Nephron progenitor cell (in vitro differentiated cells): ENCODE results near the gene ZNF324B.

Source experiments
- DNase-seq: peaks from one replicate; pipeline ENCODE4 v3.0.0; 2021
- H3K27ac Mint-ChIP-seq: 2 replicates; pipeline ENCODE4 v1.8.0; 2021; ENCODE audit warnings: mild to moderate bottlenecking, moderate library complexity, mixed read lengths
- H3K27me3 Mint-ChIP-seq: 2 replicates; pipeline ENCODE4 v1.8.0; 2021; ENCODE audit warnings: mild to moderate bottlenecking, low read depth, mixed read lengths; ENCODE audit not compliant: poor library complexity
- H3K36me3 Mint-ChIP-seq: 2 replicates; pipeline ENCODE4 v1.8.0; 2021; ENCODE audit warnings: low read depth, mixed read lengths
- H3K4me1 Mint-ChIP-seq: 2 replicates; pipeline ENCODE4 v1.8.0; 2021; ENCODE audit warnings: mixed read lengths
- H3K4me3 Mint-ChIP-seq: 2 replicates; pipeline ENCODE4 v1.8.0; 2021; ENCODE audit warnings: mild to moderate bottlenecking, moderate library complexity, mixed read lengths
- H3K9me3 Mint-ChIP-seq: 2 replicates; pipeline ENCODE4 v1.8.0; 2021; ENCODE audit warnings: mild to moderate bottlenecking, moderate library complexity, mixed read lengths
- CTCF ChIP-seq: fragments of 200-600 bp; sonication (generic); IDR thresholded peaks from 2 replicates; pipeline ENCODE4 v1.5.0; 2021; ENCODE audit warnings: antibody characterized with exemption

ZNF324B gene

GRCh38 chr19:58450856-58451357 lies 515 bp upstream of the ZNF324B start:
- TF ChIP-seq CTCF: no peak
- Mint-ChIP-seq H3K9me3 (peaks cover 47% of the 10 kb centered on the region), H3K4me3 (peak overlapping the region; percentile 93), H3K36me3 (peaks cover 12% of the 10 kb centered on the region), H3K27me3 (peaks cover 67% of the 10 kb centered on the region), H3K4me1 (peaks cover 21% of the 10 kb centered on the region), H3K27ac (peak overlapping the region; percentile 68)
- DNase-seq: no peak

- Mint-ChIP-seq H3K27ac (no peak overlapping the region), H3K4me3 (peak overlapping the region; percentile 30), H3K36me3 (peaks cover 15% of the 10 kb centered on the region), H3K4me1 (peaks cover 21% of the 10 kb centered on the region), H3K27me3 (peaks cover 47% of the 10 kb centered on the region), H3K9me3 (peaks cover 25% of the 10 kb centered on the region)
- DNase-seq: no peak
- no peak for TF ChIP-seq CTCF
Observed at GRCh38 chr19:58453743-58454142, 2.3 kb downstream of the ZNF324B start.

GRCh38 chr19:58455306-58455705 lies 3.9 kb downstream of the ZNF324B start:
- Mint-ChIP-seq H3K9me3 (peaks cover 9% of the 10 kb centered on the region), H3K27ac (no peak overlapping the region), H3K27me3 (peaks cover 35% of the 10 kb centered on the region), H3K4me1 (peaks cover 21% of the 10 kb centered on the region), H3K36me3 (peaks cover 15% of the 10 kb centered on the region), H3K4me3 (no peak overlapping the region)
- no peak for TF ChIP-seq CTCF
- no peak for DNase-seq

- Mint-ChIP-seq H3K27ac (no peak overlapping the region), H3K4me1 (peaks cover 13% of the 10 kb centered on the region), H3K27me3 (peaks cover 27% of the 10 kb centered on the region), H3K36me3 (peaks cover 15% of the 10 kb centered on the region), H3K4me3 (no peak overlapping the region), H3K9me3 (peaks cover 2% of the 10 kb centered on the region)
- TF ChIP-seq CTCF: no peak
- DNase-seq: no peak
Observed at GRCh38 chr19:58456111-58456510, 4.7 kb downstream of the ZNF324B start.

GRCh38 chr19:58460039-58460438 lies 8.6 kb downstream of the ZNF324B start:
- H3K9me3 Mint-ChIP-seq: no peaks in the 10 kb centered on the region
- H3K27me3 Mint-ChIP-seq: peaks cover 16% of the 10 kb centered on the region
- H3K36me3 Mint-ChIP-seq: peaks cover 15% of the 10 kb centered on the region
- H3K4me3 Mint-ChIP-seq: no peak overlapping the region
- H3K27ac Mint-ChIP-seq: no peak overlapping the region
- H3K4me1 Mint-ChIP-seq: no peaks in the 10 kb centered on the region
- DNase-seq: no peak
- no peak for TF ChIP-seq CTCF

GRCh38 chr19:58466089-58466759 lies 14.8 kb downstream of the ZNF324B start:
- no peak overlapping the region for H3K27ac Mint-ChIP-seq
- peak overlapping the region; percentile 87 for H3K4me3 Mint-ChIP-seq
- no peaks in the 10 kb centered on the region for H3K9me3 Mint-ChIP-seq
- H3K36me3 Mint-ChIP-seq: no peaks in the 10 kb centered on the region
- TF ChIP-seq CTCF: no peak
- peaks cover 23% of the 10 kb centered on the region for H3K4me1 Mint-ChIP-seq
- no peak for DNase-seq
- peaks cover 26% of the 10 kb centered on the region for H3K27me3 Mint-ChIP-seq
